Pulmonary artery endothelial cell (primary cell): ENCODE results near the gene TNFRSF21. TPM values are rescaled to one million over a fixed set of nuclear protein-coding genes. Genes with fewer than 3 reads are reported as not detected.
"Not testable (repeated sequence)": the region's sequence is repeated elsewhere in the genome, so short reads cannot be mapped to it uniquely, and the experiment has no call there.

Experiments used
- DNase-seq: peaks from one replicate; pipeline ENCODE4 v3.0.0-alpha.2; 2011; ENCODE audit warnings: low read depth, low spot score
- total RNA-seq: library from RNA; depleted of rRNA; stranded (reverse); fragments of >200 nt; gene quantifications from 2 replicates; pipeline ENCODE4 v1.2.3, GENCODE V29; 2014

Gene TNFRSF21, protein sequence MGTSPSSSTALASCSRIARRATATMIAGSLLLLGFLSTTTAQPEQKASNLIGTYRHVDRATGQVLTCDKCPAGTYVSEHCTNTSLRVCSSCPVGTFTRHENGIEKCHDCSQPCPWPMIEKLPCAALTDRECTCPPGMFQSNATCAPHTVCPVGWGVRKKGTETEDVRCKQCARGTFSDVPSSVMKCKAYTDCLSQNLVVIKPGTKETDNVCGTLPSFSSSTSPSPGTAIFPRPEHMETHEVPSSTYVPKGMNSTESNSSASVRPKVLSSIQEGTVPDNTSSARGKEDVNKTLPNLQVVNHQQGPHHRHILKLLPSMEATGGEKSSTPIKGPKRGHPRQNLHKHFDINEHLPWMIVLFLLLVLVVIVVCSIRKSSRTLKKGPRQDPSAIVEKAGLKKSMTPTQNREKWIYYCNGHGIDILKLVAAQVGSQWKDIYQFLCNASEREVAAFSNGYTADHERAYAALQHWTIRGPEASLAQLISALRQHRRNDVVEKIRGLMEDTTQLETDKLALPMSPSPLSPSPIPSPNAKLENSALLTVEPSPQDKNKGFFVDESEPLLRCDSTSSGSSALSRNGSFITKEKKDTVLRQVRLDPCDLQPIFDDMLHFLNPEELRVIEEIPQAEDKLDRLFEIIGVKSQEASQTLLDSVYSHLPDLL
- 13.4 and 24.0 TPM in 2 replicates for total RNA-seq

DNA sequence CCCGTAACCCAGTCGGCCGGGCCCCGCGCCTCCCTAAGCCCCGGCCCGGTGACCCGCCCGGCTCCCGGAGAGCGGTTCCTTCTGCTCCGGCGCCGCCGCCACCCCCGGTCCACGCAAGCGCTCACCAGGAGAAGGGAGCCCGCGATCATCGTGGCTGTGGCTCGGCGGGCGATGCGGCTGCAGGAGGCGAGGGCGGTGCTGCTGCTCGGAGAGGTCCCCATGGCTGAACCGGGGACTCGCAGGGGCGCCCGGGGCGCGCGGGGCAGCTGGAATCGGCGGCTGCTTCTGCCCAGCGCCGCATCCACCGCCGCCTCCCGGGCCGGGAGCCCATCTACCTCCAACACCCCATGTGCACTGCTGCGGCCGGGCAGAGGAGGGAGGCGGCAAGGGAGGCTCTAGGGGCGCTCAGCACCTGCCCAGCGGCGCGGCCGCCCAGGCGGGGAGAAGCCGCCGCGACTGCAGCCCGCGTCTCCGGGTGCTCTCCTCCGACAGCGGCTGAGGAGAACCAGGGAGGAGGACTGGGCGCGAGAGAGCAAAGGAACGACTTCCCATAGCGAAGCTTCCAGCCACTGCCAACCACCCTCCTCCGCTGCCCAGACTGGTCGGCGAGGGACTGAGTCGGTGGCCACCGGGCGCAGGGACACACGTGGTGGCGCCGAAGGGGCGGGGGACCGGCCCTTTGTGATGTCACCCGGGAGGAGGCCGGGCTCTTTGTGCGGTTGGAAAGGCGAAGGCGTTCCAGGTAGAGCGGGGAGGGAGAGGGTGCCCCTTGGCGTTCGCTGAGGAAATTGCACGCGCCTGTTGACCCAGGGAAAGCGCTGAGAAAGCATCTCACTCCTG is at the start of gene TNFRSF21:
Gene TNFRSF21, minus strand, starts transcription at position 615 of the 840 bp plus-strand sequence. Its CDS starts 394 bp downstream, at position 221.
- peak; percentile 63 for DNase-seq

DNA sequence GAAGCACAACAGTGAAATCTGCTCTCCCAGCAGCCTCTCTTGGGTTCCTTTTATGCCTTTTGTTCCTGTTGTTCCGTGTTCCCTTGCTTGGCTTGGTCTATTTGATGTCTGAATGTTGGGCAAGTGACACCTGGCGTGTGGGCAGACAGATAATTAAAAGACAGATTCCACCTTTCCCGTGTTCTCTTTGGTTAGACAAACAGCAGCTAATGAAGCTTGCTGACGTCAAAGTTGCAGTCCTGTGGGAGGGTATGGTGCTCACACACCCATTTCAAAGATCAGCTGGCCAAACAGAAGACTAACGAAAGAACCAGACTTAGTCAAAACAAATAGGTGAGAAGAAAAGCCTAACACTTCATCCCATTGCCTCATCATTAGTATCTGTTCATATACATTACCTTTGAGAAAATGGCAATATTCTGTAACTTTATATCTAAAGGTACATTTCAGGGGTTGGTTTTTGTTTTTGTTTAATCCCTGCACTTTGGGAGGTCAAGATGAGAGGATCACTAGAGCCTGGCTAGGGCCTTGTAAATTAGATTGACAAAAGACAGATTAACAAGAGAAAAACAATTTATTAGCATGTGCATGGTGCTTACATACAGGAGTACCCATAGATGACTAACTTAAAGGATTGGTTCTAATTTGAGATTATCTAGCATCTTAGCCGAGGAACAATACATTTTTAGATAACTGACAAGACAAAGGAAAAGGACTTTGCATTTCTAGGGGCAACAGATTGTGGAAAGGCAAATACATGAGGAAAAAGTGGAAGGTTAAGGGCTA is 48.9 kb upstream of the TNFRSF21 start:
- DNase-seq = no peak

DNA sequence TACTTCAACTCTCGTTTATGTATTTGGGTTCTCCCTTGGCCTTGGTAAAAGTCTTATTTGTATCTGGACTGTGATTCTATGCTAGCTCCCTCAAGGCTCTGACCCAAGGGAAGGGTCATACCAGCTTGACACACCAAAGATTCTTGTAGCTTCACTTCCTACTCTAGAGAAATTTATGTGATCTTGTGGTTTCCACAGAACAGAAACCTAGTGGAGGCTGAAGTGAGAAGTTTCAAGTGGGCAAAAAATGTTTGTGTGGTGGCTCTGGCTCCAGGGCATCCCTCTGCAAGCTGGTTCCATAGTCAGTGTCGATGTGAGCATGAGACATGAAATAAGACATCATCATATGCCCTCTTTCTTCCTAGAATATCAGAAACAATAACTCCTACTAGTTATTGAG is 48.1 kb upstream of the TNFRSF21 start:
- DNase-seq = no peak

GRCh38 chr6:47355496-47355895 is 45.8 kb upstream of the TNFRSF21 start:
- no peak for DNase-seq

DNA sequence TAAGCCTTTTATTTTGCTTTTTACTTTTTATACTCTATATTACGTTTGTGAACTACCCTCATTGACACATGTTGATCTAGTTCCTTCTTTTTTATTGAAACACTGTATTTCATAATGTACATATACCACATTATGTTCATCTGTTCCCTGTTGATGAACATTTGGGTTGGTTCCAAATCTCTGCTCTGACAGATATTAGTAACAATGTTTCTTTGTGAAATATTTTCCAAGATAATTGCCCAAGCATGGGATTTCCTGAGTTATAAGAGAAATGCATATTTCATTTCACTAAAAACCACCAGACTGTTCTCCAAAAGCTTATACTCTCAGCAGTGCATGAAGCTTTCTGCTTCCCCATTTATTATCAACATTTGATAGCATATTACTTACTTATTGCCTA is 44.2 kb upstream of the TNFRSF21 start:
- DNase-seq = no peak

DNA sequence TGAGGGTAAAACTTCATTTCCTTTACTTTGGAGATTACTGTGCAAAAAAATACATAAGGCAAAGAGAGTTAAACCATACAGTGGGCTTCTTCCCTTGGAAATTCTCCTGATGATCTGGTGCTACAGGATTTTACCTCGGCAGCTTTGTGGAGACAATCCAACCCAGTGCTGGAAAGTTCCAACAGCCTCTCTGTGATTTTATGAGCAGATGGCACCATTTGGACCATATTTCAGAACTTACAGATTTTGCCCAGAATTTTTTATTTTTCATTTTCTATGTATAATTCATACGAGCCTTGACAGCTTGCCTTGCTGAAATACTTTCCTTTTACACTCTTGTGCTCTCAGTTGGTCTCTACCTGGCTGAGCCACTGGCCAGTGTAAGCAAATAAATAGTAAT is 43.3 kb upstream of the TNFRSF21 start:
- DNase-seq = no peak

GRCh38 chr6:47352194-47352920 is 42.7 kb upstream of the TNFRSF21 start:
- DNase-seq = no peak

GRCh38 chr6:47351621-47352020 is 41.9 kb upstream of the TNFRSF21 start:
- no peak for DNase-seq

DNA sequence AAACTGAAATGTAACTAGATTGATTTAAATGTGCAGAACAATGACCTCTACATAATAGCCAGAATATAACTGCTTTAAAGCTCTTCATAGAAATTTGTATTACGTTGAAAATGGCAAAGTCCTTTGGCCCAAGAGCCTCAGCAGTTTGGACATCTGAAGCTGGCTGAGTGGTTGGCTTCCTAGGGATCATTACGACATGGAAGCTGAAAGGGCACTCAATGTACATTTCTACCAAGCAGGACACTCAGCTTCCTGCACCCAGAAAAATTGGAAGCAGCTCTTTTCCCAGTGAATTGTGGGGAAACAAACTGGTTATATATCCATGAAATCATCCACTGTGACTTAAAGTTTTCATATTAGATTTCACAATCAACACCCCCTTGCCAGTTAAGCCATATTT is 40.2 kb upstream of the TNFRSF21 start:
- DNase-seq = no peak

- no peak for DNase-seq
These were observed 38.7 kb upstream of the TNFRSF21 start for GRCh38 chr6:47348316-47348863.

DNA sequence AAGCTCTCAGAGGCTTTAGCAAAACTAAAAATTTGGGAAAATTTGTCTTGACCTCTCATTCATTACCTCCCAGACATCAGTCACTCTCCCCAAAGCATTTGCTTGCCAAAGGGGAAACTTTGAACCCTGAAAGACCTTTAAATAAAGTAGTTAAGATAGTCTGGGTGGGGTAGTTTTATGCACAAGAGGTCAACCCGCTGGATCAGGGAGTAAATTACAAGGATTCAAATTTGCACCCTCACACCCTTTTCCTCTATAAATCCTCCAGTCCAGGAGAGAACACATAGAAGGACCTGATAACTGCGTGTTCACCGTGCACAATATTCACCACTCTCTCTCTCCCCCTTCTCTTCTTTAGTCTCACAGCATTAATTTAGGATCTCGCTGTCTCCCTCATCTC is 36.1 kb upstream of the TNFRSF21 start:
- no peak for DNase-seq

DNA sequence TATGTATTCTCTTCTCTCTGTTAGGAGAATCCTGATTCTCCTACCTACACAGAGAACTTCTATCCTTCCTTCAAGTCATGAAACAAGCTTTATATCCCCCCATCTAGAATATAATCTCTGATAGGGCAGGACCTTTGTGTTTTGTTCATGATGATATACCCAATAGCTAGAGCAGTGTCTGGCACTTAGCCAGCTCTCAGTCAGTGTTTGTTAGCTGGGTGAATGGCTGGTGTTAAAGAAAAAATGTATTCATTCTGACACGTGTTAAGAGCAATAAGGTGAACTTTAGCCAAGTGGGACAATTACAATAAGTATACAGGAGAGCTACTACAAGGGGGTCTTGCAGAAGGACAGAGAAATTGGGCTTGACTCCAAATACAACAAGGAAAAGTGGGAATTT is 34.3 kb upstream of the TNFRSF21 start:
- DNase-seq = no peak

DNA sequence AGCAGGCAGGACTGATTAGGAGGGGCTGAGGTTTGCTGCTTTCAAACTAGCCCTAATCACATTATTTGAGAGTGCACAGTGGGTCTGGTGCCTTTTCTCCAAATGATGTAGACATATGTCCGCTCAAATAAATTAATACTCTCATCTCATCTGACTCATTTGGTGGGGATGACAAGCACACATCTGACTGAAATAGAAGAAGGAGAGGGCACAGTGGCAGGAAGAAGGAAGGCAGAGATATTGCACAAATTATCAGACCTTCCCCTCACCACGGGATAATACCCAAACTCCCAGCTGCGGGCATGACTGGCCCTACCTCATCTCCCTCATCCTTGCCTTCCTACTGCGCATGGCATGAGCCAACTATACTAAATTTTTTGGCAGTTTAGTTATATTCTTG is 33.9 kb upstream of the TNFRSF21 start:
- no peak for DNase-seq

- DNase-seq = no peak
These were observed 33.1 kb upstream of the TNFRSF21 start for GRCh38 chr6:47342824-47343223.

DNA sequence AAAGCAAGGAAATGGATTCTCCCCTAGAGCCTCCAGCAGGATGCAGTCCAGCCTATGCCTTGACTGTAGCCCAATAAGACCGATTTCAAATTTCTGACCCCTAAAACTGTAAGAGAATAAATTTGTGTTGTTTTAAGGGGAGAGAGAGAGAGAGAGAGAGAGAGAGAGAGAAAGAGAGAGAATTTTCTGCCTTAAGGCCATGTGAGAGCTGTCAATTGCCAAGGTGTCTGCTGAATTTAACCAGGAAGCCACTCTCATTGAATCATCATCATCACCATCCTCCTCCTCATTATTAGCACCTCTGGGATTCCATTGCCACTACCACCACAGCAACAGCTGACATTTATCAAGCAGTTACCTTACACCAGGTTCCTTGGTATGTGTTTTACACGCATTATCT is 27.8 kb upstream of the TNFRSF21 start:
- DNase-seq = no peak

DNA sequence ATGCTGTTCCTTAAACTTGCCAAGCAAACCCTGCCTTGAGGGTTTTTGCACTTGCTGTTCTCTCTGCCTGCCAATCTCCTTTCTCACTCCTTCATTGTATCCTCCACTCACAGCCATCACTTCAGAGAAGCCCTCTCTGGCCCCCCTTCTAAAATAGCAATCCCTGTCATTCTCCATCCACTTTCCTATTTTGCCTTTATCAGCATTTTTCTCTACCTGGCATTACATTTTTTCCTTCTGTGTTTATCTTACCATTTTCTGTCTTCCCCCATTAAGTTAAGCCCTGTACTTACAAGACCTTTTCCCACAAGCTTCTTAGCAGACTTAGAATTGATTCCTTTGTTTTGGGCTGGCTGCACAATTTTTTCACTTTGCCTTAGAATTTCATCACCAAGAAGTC is 26.6 kb upstream of the TNFRSF21 start:
- DNase-seq = no peak

GRCh38 chr6:47335466-47335865 is 25.8 kb upstream of the TNFRSF21 start:
- DNase-seq = no peak

- no peak for DNase-seq
These were observed 24.6 kb upstream of the TNFRSF21 start for GRCh38 chr6:47334334-47334733.

GRCh38 chr6:47328606-47329005 is 18.9 kb upstream of the TNFRSF21 start:
- not testable (repeated sequence) for DNase-seq

DNA sequence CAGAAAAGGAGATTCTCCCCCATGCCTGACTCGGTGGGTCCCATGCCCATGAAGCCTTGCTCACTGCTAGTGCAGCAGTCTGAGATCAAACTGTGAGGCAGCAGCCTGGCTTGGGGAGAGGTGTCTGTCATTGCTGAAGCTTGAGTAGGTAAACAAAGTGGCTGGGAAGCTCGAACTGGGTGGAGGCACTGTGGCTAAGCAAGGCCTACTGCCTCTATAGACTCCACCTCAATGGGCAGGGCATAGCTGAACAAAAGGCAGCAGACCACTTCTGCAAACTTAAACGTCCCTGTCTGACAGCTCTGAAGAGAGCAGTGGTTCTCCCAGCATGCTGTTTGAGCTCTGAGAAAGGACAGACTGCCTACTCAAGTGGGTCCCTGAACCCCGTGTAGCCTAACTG is 18.4 kb upstream of the TNFRSF21 start:
- not testable (repeated sequence) for DNase-seq
